ENCODE data around the gene TEPSIN. TPM values are rescaled to one million over a fixed set of nuclear protein-coding genes. Genes with fewer than 3 reads are reported as not detected.

The TEPSIN gene
- total RNA-seq, 4 donors from 2014 or later: 43.0 to 94.5 (median 55.3) TPM

- H3K27ac ChIP-seq: no peak overlapping the region
- no peaks in the 10 kb centered on the region for H3K4me1 ChIP-seq
- DNase-seq (ENCODE audit: low spot score in 2 of 2): no peak
- H3K36me3 ChIP-seq: peaks cover 19% of the 10 kb centered on the region
- no peaks in the 10 kb centered on the region for H3K9me3 ChIP-seq
- no peak overlapping the region for H3K4me3 ChIP-seq
- WGBS: 91% methylated on average over 4 of the region's 45 CpGs
- H3K27me3 ChIP-seq: no peaks in the 10 kb centered on the region
- TF ChIP-seq POLR2AphosphoS5 (IDR thresholded peaks at IDR 0.05): no peak
- no peak for TF ChIP-seq POLR2A (IDR thresholded peaks at IDR 0.05)
- no peak for TF ChIP-seq EP300 (IDR thresholded peaks at IDR 0.05)
- TF ChIP-seq CTCF (IDR thresholded peaks at IDR 0.05): no peak
These were observed 42.1 kb downstream of the TEPSIN start for GRCh38 chr17:81196505-81197408.

GRCh38 chr17:81195941-81196495 is 42.8 kb downstream of the TEPSIN start:
- 80% methylated on average over 1 of the region's 14 CpGs for WGBS
- Histone ChIP-seq H3K27me3 (no peaks in the 10 kb centered on the region), H3K9me3 (no peaks in the 10 kb centered on the region), H3K4me1 (no peaks in the 10 kb centered on the region), H3K27ac (no peak overlapping the region), H3K4me3 (no peak overlapping the region), H3K36me3 (peaks cover 19% of the 10 kb centered on the region)
- TF ChIP-seq POLR2AphosphoS5 (IDR thresholded peaks at IDR 0.05): no peak
- TF ChIP-seq EP300 (IDR thresholded peaks at IDR 0.05): no peak
- TF ChIP-seq CTCF (IDR thresholded peaks at IDR 0.05): no peak
- no peak for TF ChIP-seq POLR2A (IDR thresholded peaks at IDR 0.05)
- DNase-seq (ENCODE audit: low spot score in 2 of 2): no peak

- H3K27ac ChIP-seq: no peak overlapping the region
- TF ChIP-seq POLR2A (IDR thresholded peaks at IDR 0.05): no peak
- H3K9me3 ChIP-seq: no peaks in the 10 kb centered on the region
- 97% methylated on average over 15 of the region's 37 CpGs for WGBS
- no peaks in the 10 kb centered on the region for H3K27me3 ChIP-seq
- H3K36me3 ChIP-seq: peaks cover 19% of the 10 kb centered on the region
- DNase-seq (ENCODE audit: low spot score in 2 of 2): no peak
- no peaks in the 10 kb centered on the region for H3K4me1 ChIP-seq
- H3K4me3 ChIP-seq: no peak overlapping the region
These were observed 43.6 kb downstream of the TEPSIN start for GRCh38 chr17:81194941-81195901.

GRCh38 chr17:81194225-81194760 is 44.6 kb downstream of the TEPSIN start:
- Histone ChIP-seq H3K4me1 (no peaks in the 10 kb centered on the region), H3K27ac (no peak overlapping the region), H3K9me3 (no peaks in the 10 kb centered on the region), H3K36me3 (peaks cover 26% of the 10 kb centered on the region), H3K27me3 (no peaks in the 10 kb centered on the region), H3K4me3 (no peak overlapping the region)
- WGBS: 91% methylated on average over 7 of the region's 21 CpGs
- no peak for DNase-seq (ENCODE audit: low spot score in 2 of 2)
- no peak for TF ChIP-seq EP300 (IDR thresholded peaks at IDR 0.05)
- no peak for TF ChIP-seq CTCF (IDR thresholded peaks at IDR 0.05)
- no peak for TF ChIP-seq POLR2AphosphoS5 (IDR thresholded peaks at IDR 0.05)
- TF ChIP-seq POLR2A (IDR thresholded peaks at IDR 0.05): no peak

- no peak for DNase-seq (ENCODE audit: low spot score in 2 of 2)
- H3K36me3 ChIP-seq: peaks cover 24% of the 10 kb centered on the region
- H3K27me3 ChIP-seq: no peaks in the 10 kb centered on the region
- H3K9me3 ChIP-seq: no peaks in the 10 kb centered on the region
- no peak overlapping the region for H3K27ac ChIP-seq
- H3K4me1 ChIP-seq: no peaks in the 10 kb centered on the region
- WGBS: 75% methylated on average over 28 of the region's 38 CpGs
- TF ChIP-seq POLR2A (IDR thresholded peaks at IDR 0.05): no peak
- no peak for TF ChIP-seq POLR2AphosphoS5 (IDR thresholded peaks at IDR 0.05)
- TF ChIP-seq CTCF (IDR thresholded peaks at IDR 0.05): no peak
- TF ChIP-seq EP300 (IDR thresholded peaks at IDR 0.05): no peak
- no peak overlapping the region for H3K4me3 ChIP-seq
These were observed 45.2 kb downstream of the TEPSIN start for GRCh38 chr17:81193470-81194224.
